ENCODE measurements around the gene PTH2. TPM values are rescaled to one million over a fixed set of nuclear protein-coding genes. Genes with fewer than 3 reads are reported as not detected.

The PTH2 gene
- total RNA-seq, 1 experiment from 2014 or later: 0.96 TPM

GRCh38 chr19:49415810-49416200 lies 7.4 kb downstream of the PTH2 start:
- WGBS (ENCODE audit: extremely low coverage, insufficient read length, low lambda C conversion rate): no CpG with 5 or more reads among the region's 2 CpGs
- no peak overlapping the region for H3K4me2 ChIP-seq (ENCODE audit: insufficient read depth, insufficient read length, low read length)
- peaks cover 60 to 74% of the 10 kb centered on the region in 2 experiments for H3K4me1 Mint-ChIP-seq

More at GRCh38 chr19:49415810-49416200, 7.4 kb downstream of the PTH2 start:
- Histone ChIP-seq H4K8ac (replicated peaks; ENCODE audit: insufficient read length, low read depth, low read length) (no peak overlapping the region), H3K18ac (ENCODE audit: insufficient read length, low read depth, low read length) (no peak overlapping the region), H3K9me3 (ENCODE audit: control insufficient read depth, low read depth, low read length) (no peaks in the 10 kb centered on the region), H3K27ac (ENCODE audit: insufficient read length, low read depth, low read length) (no peak overlapping the region), H3K23me2 (ENCODE audit: insufficient read length, low read depth, low read length, poor library complexity, severe bottlenecking) (peaks cover 5% of the 10 kb centered on the region), H3K14ac (ENCODE audit: insufficient read depth, low read length) (no peak overlapping the region), H3K23ac (ENCODE audit: insufficient read length, low read depth, low read length) (no peak overlapping the region), H4K91ac (ENCODE audit: insufficient read length, low read depth, low read length) (no peak overlapping the region), H3K9ac (ENCODE audit: extremely low read depth, insufficient read length, low read length) (no peak overlapping the region), H3K4ac (ENCODE audit: low read depth, low read length) (no peak overlapping the region), H3K79me1 (ENCODE audit: insufficient read depth, low read depth, low read length, poor library complexity, severe bottlenecking) (no peaks in the 10 kb centered on the region), H2BK120ac (ENCODE audit: low read depth, low read length, poor library complexity, severe bottlenecking) (no peak overlapping the region), H2BK20ac (ENCODE audit: low read depth, low read length, poor library complexity, severe bottlenecking) (no peak overlapping the region), H3K4me1 (ENCODE audit: insufficient read depth, low read length) (no peaks in the 10 kb centered on the region; the same call in 1 of the 2 replicates), H2AK5ac (ENCODE audit: insufficient read length, low read length) (no peak overlapping the region), H2AFZ (ENCODE audit: low read length) (no peak overlapping the region), H3K27me3 (ENCODE audit: insufficient read depth, low read length) (no peaks in the 10 kb centered on the region), H3K79me2 (ENCODE audit: insufficient read depth, low read length) (no peaks in the 10 kb centered on the region), H3K56ac (ENCODE audit: insufficient read length, low read depth, low read length) (no peak overlapping the region), H2BK15ac (ENCODE audit: low read depth, low read length) (no peak overlapping the region), H4K20me1 (ENCODE audit: control insufficient read depth, insufficient read depth, insufficient read length) (no peaks in the 10 kb centered on the region), H2BK5ac (ENCODE audit: insufficient read length, low read length) (no peak overlapping the region), H2BK12ac (ENCODE audit: insufficient read length, low read depth, low read length) (no peak overlapping the region), H3T11ph (ENCODE audit: low read length) (no peak overlapping the region), H4K5ac (ENCODE audit: insufficient read length, low read depth, low read length) (no peak overlapping the region)
- Mint-ChIP-seq H3K9me3 (no peaks in the 10 kb centered on the region; a peak in 1 of 5 replicates), H3K27me3 (ENCODE audit: low read depth) (peaks cover 20% of the 10 kb centered on the region), H3K4me3 (0 out of 5 replicates have a peak overlapping the region, but pooled peaks of 1 of the 2 experiments have one; percentile 25), H3K27ac (peak overlapping the region in 1 of 3 experiments; percentile 37; a peak in 2 of 7 replicates), H3K36me3 (ENCODE audit: insufficient read depth in 1 of 3, low read depth in 3 of 3) (no peaks in the 10 kb centered on the region; a peak in 1 of 7 replicates)
- TF ChIP-seq, protein P1, sequence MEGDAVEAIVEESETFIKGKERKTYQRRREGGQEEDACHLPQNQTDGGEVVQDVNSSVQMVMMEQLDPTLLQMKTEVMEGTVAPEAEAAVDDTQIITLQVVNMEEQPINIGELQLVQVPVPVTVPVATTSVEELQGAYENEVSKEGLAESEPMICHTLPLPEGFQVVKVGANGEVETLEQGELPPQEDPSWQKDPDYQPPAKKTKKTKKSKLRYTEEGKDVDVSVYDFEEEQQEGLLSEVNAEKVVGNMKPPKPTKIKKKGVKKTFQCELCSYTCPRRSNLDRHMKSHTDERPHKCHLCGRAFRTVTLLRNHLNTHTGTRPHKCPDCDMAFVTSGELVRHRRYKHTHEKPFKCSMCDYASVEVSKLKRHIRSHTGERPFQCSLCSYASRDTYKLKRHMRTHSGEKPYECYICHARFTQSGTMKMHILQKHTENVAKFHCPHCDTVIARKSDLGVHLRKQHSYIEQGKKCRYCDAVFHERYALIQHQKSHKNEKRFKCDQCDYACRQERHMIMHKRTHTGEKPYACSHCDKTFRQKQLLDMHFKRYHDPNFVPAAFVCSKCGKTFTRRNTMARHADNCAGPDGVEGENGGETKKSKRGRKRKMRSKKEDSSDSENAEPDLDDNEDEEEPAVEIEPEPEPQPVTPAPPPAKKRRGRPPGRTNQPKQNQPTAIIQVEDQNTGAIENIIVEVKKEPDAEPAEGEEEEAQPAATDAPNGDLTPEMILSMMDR (conservative IDR thresholded peaks at IDR 0.05): no peak
- no peak for DNase-seq
